HepG2 (cell line): Measurements from ENCODE around the gene NCCRP1. TPM values are rescaled to one million over a fixed set of nuclear protein-coding genes. Genes with fewer than 3 reads are reported as not detected.

Experiments
- ATAC-seq: fragments of 200-7000 bp; cut with Tn5 transposase; 3 replicates; pipeline ENCODE4 v1.9.1; 2020; ENCODE audit warnings: mild to moderate bottlenecking, moderate library complexity
- BruUV-seq: library from RNA; stranded (reverse); fragments of 400-500 nt; replicated peaks from 2 replicates; lab custom pipeline; 2021; lab: Mats Ljungman, UMichigan
- CTCF ChIA-PET: fragments of 300-600 bp; formaldehyde crosslinking; extraction: SDS; loops from one replicate; lab custom pipeline; 2021; ENCODE audit warnings: low total read pairs, inconsistent platforms, low intra/inter-chr PET ratio; lab: Yijun Ruan, JAX
- POLR2A ChIA-PET: fragments of 350-600 bp; sonication (Branson Sonifier 250); formaldehyde crosslinking; loops from one replicate; lab custom pipeline; 2020; ENCODE audit warnings: antibody characterized with exemption, inconsistent platforms; lab: Yijun Ruan, JAX
- DNase-seq: peaks from one replicate; pipeline ENCODE4 v3.0.0-alpha.2; 2015; ENCODE audit warnings: low spot score
- FAIRE-seq: peaks from 3 replicates; lab custom pipeline; 2011; peaks lifted over from hg19 to GRCh38; lab: Jason Lieb, UNC
- H2AFZ ChIP-seq: one replicate; pipeline ENCODE4 v1.6.1; 2011; ENCODE audit warnings: low read length, inconsistent platforms
- H3K27ac ChIP-seq: fragments of 300-600 bp; 3 replicates; pipeline ENCODE4 v1.8.0; 2011; ENCODE audit warnings: mixed run types, mild to moderate bottlenecking, mixed read lengths, low read length, inconsistent platforms; ENCODE audit not compliant: insufficient read depth; ENCODE audit errors: extremely low read length
- H3K27me3 ChIP-seq, 2 experiments: fragments of 200-600 bp in 1 of 2; 2 replicates in 1 of 2; 3 replicates in 1 of 2; pipeline versions ENCODE4 v1.6.0 to v1.8.0; 2011; ENCODE audit warnings: low read length in 2 of 2, mild to moderate bottlenecking in 2 of 2, moderate library complexity in 2 of 2, inconsistent platforms in 1 of 2; ENCODE audit not compliant: insufficient read depth in 2 of 2, control insufficient read depth in 1 of 2
- H3K36me3 ChIP-seq, 2 experiments: fragments of 200-600 bp in 1 of 2; replicated peaks in 1 of 2; 2 replicates in 1 of 2; 3 replicates in 1 of 2; pipeline versions ENCODE4 v1.5.1 to v1.8.0; 2011; ENCODE audit warnings: low read length in 2 of 2, inconsistent platforms in 1 of 2; ENCODE audit not compliant: insufficient read depth in 2 of 2, control insufficient read depth in 1 of 2
- H3K4me1 ChIP-seq: 2 replicates; pipeline ENCODE4 v1.5.1; 2012; ENCODE audit warnings: low read length, inconsistent platforms; ENCODE audit not compliant: insufficient read depth
- H3K4me2 ChIP-seq: 2 replicates; pipeline ENCODE4 v1.6.0; 2011; ENCODE audit warnings: low read depth, low read length, inconsistent platforms
- H3K4me3 ChIP-seq, 3 experiments: fragments of 200-600 bp in 1 of 3; sonication (generic), shearing (Covaris generic) in 1 of 3; replicated peaks in 1 of 3; 2 replicates each; pipeline ENCODE4 v1.5.1; 2011 to 2016; ENCODE audit warnings: low read length in 3 of 3, inconsistent platforms in 2 of 3, low read depth in 2 of 3, mild to moderate bottlenecking in 2 of 3, control low read depth in 1 of 3, mixed read lengths in 1 of 3; ENCODE audit not compliant: insufficient read depth in 1 of 3
- H3K79me2 ChIP-seq: one replicate; pipeline ENCODE4 v1.6.1; 2011; ENCODE audit warnings: low read length, inconsistent platforms; ENCODE audit not compliant: insufficient read depth
- H3K9ac ChIP-seq: 2 replicates; pipeline ENCODE4 v1.6.0; 2011; ENCODE audit warnings: mild to moderate bottlenecking, low read depth, low read length, inconsistent platforms; ENCODE audit not compliant: insufficient read depth
- H3K9me3 ChIP-seq: 2 replicates; pipeline ENCODE4 v1.5.1; 2012; ENCODE audit warnings: mild to moderate bottlenecking, low read length
- H4K20me1 ChIP-seq: 2 replicates; pipeline ENCODE4 v1.6.0; 2011; ENCODE audit warnings: inconsistent platforms, mild to moderate bottlenecking, low read length, moderate library complexity; ENCODE audit not compliant: insufficient read depth
- BATF2 ChIP-seq: sonication (generic); formaldehyde crosslinking; IDR thresholded peaks from 2 replicates; pipeline ENCODE4 v1.8.0; 2022; ENCODE audit warnings: mild to moderate bottlenecking, missing genetic modification reagents, moderate library complexity
- HDAC1 ChIP-seq: sonication (generic); formaldehyde crosslinking; IDR thresholded peaks from 2 replicates; pipeline ENCODE4 v1.5.1; 2020; ENCODE audit warnings: mild to moderate bottlenecking, missing genetic modification reagents
- NR2C2 ChIP-seq: sonication (generic); formaldehyde crosslinking; IDR thresholded peaks from 2 replicates; pipeline ENCODE4 v1.4.0; 2020; ENCODE audit warnings: missing genetic modification reagents, mild to moderate bottlenecking, moderate library complexity, borderline replicate concordance
- ZMYM3 ChIP-seq: sonication (generic); formaldehyde crosslinking; IDR thresholded peaks from 2 replicates; pipeline ENCODE4 v1.5.1; 2020; ENCODE audit warnings: mild to moderate bottlenecking, missing genetic modification reagents
- ZNF121 ChIP-seq: sonication (generic); formaldehyde crosslinking; IDR thresholded peaks from 2 replicates; pipeline ENCODE4 v1.5.0; 2020; ENCODE audit warnings: mild to moderate bottlenecking, missing genetic modification reagents
- ZNF33B ChIP-seq: sonication (generic); formaldehyde crosslinking; IDR thresholded peaks from 2 replicates; pipeline ENCODE4 v1.5.1; 2020; ENCODE audit warnings: mild to moderate bottlenecking, missing genetic modification reagents
- ZNF768 ChIP-seq: sonication (generic); formaldehyde crosslinking; IDR thresholded peaks from 2 replicates; pipeline ENCODE4 v1.4.0; 2020; ENCODE audit warnings: missing genetic modification reagents
- WGBS: methylation state at CpG from one replicate; pipeline ENCODE4 v1.1.6; 2017; ENCODE audit warnings: low lambda C conversion rate; 5-methylcytosine and 5-hydroxymethylcytosine counted together
- in situ Hi-C: cut with HindIII; loops from 2 replicates; pipeline ENCODE4 v1.10.0; 2017; ENCODE audit warnings: low pct_unique_long_range_greater_than_20kb; ENCODE audit not compliant: extremely low pct_ligation_motif_present
- intact Hi-C: fragments of 100-400 bp; cut with micrococcal nuclease; formaldehyde crosslinking; loops from one replicate; pipeline ENCODE4 v1.10.0; 2022; ENCODE audit not compliant: unreplicated experiment
- polyA plus RNA-seq, 8 experiments: library from polyadenylated mRNA; depleted of rRNA in 3 of 8; stranded (reverse) in 7 of 8; unstranded in 1 of 8; fragments of >200 nt; fragmentation: Illumina TruSeq in 4 of 8; extraction: Trizol in 4 of 8; gene quantifications; 2 replicates each; pipeline versions ENCODE4 v1.2.1 to v1.2.3, GENCODE V29; 2011 to 2016; ENCODE audit warnings: low read depth in 4 of 8, missing spikeins in 1 of 8, mixed read lengths in 1 of 8; ENCODE audit not compliant: insufficient read depth in 1 of 8
- total RNA-seq, 5 experiments: library from RNA; depleted of rRNA; stranded (reverse); fragments of >200 nt; fragmentation: Illumina TruSeq; extraction: Trizol; gene quantifications; 2 replicates each; pipeline ENCODE4 v1.2.3, GENCODE V29; 2016; ENCODE audit warnings: low read depth in 1 of 5
- TF ChIP-seq, protein P1 (sequence below): sonication (generic); formaldehyde crosslinking; IDR thresholded peaks from 2 replicates; pipeline ENCODE4 v1.4.0; 2020; ENCODE audit warnings: mild to moderate bottlenecking, missing genetic modification reagents, borderline replicate concordance

NCCRP1 gene
- total and polyA plus RNA-seq, 2 of the 13 experiments (the other 11 are each of a cell fraction or from before 2014, with no cell fraction given): not detected

GRCh38 chr19:39193803-39194202 is 3.0 kb upstream of the NCCRP1 start:
- POLR2A ChIA-PET: no interaction called here

GRCh38 chr19:39194832-39195542 is 1.8 kb upstream of the NCCRP1 start:
- H3K9ac ChIP-seq: no peak overlapping the region
- no peak overlapping the region for H3K27ac ChIP-seq
- in situ Hi-C loops (no loop called here), intact Hi-C loops (no loop called here)
- peaks cover 5 to 40% of the 10 kb centered on the region in 2 experiments; a peak in 4 of 5 replicates for H3K27me3 ChIP-seq
- no peak for FAIRE-seq
- H3K4me3 ChIP-seq: no peak overlapping the region
- TF ChIP-seq ZNF768 (CRISPR knock-in tag) (peak; percentile 80; the same call in 1 of the 2 replicates), ZNF33B (CRISPR knock-in tag) (no peak), ZNF121 (0 out of 2 replicates have a peak, but pooled peaks have one; percentile 27), ZMYM3 (CRISPR knock-in tag) (0 out of 2 replicates have a peak, but pooled peaks have one; percentile 19)
- TF ChIP-seq, protein P1, sequence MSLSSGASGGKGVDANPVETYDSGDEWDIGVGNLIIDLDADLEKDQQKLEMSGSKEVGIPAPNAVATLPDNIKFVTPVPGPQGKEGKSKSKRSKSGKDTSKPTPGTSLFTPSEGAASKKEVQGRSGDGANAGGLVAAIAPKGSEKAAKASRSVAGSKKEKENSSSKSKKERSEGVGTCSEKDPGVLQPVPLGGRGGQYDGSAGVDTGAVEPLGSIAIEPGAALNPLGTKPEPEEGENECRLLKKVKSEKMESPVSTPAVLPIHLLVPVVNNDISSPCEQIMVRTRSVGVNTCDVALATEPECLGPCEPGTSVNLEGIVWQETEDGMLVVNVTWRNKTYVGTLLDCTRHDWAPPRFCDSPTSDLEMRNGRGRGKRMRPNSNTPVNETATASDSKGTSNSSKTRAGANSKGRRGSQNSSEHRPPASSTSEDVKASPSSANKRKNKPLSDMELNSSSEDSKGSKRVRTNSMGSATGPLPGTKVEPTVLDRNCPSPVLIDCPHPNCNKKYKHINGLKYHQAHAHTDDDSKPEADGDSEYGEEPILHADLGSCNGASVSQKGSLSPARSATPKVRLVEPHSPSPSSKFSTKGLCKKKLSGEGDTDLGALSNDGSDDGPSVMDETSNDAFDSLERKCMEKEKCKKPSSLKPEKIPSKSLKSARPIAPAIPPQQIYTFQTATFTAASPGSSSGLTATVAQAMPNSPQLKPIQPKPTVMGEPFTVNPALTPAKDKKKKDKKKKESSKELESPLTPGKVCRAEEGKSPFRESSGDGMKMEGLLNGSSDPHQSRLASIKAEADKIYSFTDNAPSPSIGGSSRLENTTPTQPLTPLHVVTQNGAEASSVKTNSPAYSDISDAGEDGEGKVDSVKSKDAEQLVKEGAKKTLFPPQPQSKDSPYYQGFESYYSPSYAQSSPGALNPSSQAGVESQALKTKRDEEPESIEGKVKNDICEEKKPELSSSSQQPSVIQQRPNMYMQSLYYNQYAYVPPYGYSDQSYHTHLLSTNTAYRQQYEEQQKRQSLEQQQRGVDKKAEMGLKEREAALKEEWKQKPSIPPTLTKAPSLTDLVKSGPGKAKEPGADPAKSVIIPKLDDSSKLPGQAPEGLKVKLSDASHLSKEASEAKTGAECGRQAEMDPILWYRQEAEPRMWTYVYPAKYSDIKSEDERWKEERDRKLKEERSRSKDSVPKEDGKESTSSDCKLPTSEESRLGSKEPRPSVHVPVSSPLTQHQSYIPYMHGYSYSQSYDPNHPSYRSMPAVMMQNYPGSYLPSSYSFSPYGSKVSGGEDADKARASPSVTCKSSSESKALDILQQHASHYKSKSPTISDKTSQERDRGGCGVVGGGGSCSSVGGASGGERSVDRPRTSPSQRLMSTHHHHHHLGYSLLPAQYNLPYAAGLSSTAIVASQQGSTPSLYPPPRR: no peak
- no peak overlapping the region for H3K4me2 ChIP-seq
- peaks cover 12% of the 10 kb centered on the region for H3K4me1 ChIP-seq
- ChIA-PET CTCF (no interaction called here), POLR2A (no interaction called here)
- H3K79me2 ChIP-seq: no peaks in the 10 kb centered on the region
- no peaks in the 10 kb centered on the region for H3K9me3 ChIP-seq
- no peak overlapping the region for H2AFZ ChIP-seq
- ATAC-seq: no peak
- DNase-seq: no peak
- H3K36me3 ChIP-seq: no peaks in the 10 kb centered on the region
- no peaks in the 10 kb centered on the region for H4K20me1 ChIP-seq
- WGBS: 21% methylated on average over 4 of the region's 9 CpGs
- no TSS peak for BruUV-seq

More at GRCh38 chr19:39193803-39194202, 3.0 kb upstream of the NCCRP1 start:
- Histone ChIP-seq H2AFZ (no peak overlapping the region), H3K9me3 (no peaks in the 10 kb centered on the region), H3K27me3 (peaks cover 5 to 35% of the 10 kb centered on the region in 2 experiments; a peak in 4 of 5 replicates), H3K9ac (no peak overlapping the region), H3K36me3 (no peaks in the 10 kb centered on the region), H3K4me2 (peak overlapping the region; percentile 71), H3K4me3 (peak overlapping the region in 1 of 3 experiments; percentile 35; a peak in 1 of 6 replicates), H3K4me1 (peaks cover 12% of the 10 kb centered on the region), H4K20me1 (no peaks in the 10 kb centered on the region), H3K79me2 (no peaks in the 10 kb centered on the region), H3K27ac (no peak overlapping the region)
- 0% methylated on average over 5 of the region's 8 CpGs for WGBS
- no peak for FAIRE-seq
- TF ChIP-seq BATF2: no peak
- 0 out of 2 replicates have a peak, but pooled peaks have one; percentile 13 for TF ChIP-seq HDAC1 (CRISPR knock-in tag)
- no peak for TF ChIP-seq NR2C2 (CRISPR knock-in tag)
- peak; percentile 19 for DNase-seq
- BruUV-seq: no TSS peak
- intact Hi-C loops (no loop called here), in situ Hi-C loops (no loop called here)
- CTCF ChIA-PET: no interaction called here
- ATAC-seq: peak; percentile 72
